ENCODE results near the gene SIPA1L3.

The SIPA1L3 gene

GRCh38 chr19:37983916-37984315 lies 76.9 kb downstream of the SIPA1L3 start:
- 92 to 96% methylated on average over 10 of the region's 10 CpGs for WGBS, 2 experiments
- no peak overlapping the region for H3K27ac ChIP-seq (ENCODE audit: insufficient read depth, low read depth, low read length, poor library complexity, severe bottlenecking)
- peaks cover 9% of the 10 kb centered on the region for H3K4me1 ChIP-seq (ENCODE audit: control insufficient read depth, insufficient read depth, low read length)
- no peak overlapping the region for H3K4me3 ChIP-seq (ENCODE audit: insufficient read depth, low read depth, low read length)
- no peaks in the 10 kb centered on the region for H3K27me3 ChIP-seq (ENCODE audit: control insufficient read depth, insufficient read depth, low read length, poor library complexity, severe bottlenecking)
- H3K9me3 ChIP-seq (ENCODE audit: control insufficient read depth, low read length): no peaks in the 10 kb centered on the region
- no peaks in the 10 kb centered on the region for H3K36me3 ChIP-seq (ENCODE audit: control insufficient read depth, insufficient read depth, low read length)

- no peak overlapping the region for H3K27ac ChIP-seq (ENCODE audit: insufficient read depth, low read depth, low read length, poor library complexity, severe bottlenecking)
- H3K36me3 ChIP-seq (ENCODE audit: control insufficient read depth, insufficient read depth, low read length): no peaks in the 10 kb centered on the region
- no peaks in the 10 kb centered on the region for H3K9me3 ChIP-seq (ENCODE audit: control insufficient read depth, low read length)
- 69 to 74% methylated on average over 10 of the region's 10 CpGs for WGBS, 2 experiments
- no peak overlapping the region for H3K4me3 ChIP-seq (ENCODE audit: insufficient read depth, low read depth, low read length)
- peaks cover 16% of the 10 kb centered on the region for H3K4me1 ChIP-seq (ENCODE audit: control insufficient read depth, insufficient read depth, low read length)
- H3K27me3 ChIP-seq (ENCODE audit: control insufficient read depth, insufficient read depth, low read length, poor library complexity, severe bottlenecking): no peaks in the 10 kb centered on the region
These were observed 79.2 kb downstream of the SIPA1L3 start for GRCh38 chr19:37986048-37986750.

GRCh38 chr19:37987356-37988332 lies 80.6 kb downstream of the SIPA1L3 start:
- H3K9me3 ChIP-seq (ENCODE audit: control insufficient read depth, low read length): no peaks in the 10 kb centered on the region
- no peaks in the 10 kb centered on the region for H3K27me3 ChIP-seq (ENCODE audit: control insufficient read depth, insufficient read depth, low read length, poor library complexity, severe bottlenecking)
- H3K36me3 ChIP-seq (ENCODE audit: control insufficient read depth, insufficient read depth, low read length): no peaks in the 10 kb centered on the region
- peaks cover 16% of the 10 kb centered on the region for H3K4me1 ChIP-seq (ENCODE audit: control insufficient read depth, insufficient read depth, low read length)
- no peak overlapping the region for H3K27ac ChIP-seq (ENCODE audit: insufficient read depth, low read depth, low read length, poor library complexity, severe bottlenecking)
- no peak overlapping the region for H3K4me3 ChIP-seq (ENCODE audit: insufficient read depth, low read depth, low read length)
- WGBS, 2 experiments: 77 to 78% methylated on average over 12 of the region's 12 CpGs

DNA sequence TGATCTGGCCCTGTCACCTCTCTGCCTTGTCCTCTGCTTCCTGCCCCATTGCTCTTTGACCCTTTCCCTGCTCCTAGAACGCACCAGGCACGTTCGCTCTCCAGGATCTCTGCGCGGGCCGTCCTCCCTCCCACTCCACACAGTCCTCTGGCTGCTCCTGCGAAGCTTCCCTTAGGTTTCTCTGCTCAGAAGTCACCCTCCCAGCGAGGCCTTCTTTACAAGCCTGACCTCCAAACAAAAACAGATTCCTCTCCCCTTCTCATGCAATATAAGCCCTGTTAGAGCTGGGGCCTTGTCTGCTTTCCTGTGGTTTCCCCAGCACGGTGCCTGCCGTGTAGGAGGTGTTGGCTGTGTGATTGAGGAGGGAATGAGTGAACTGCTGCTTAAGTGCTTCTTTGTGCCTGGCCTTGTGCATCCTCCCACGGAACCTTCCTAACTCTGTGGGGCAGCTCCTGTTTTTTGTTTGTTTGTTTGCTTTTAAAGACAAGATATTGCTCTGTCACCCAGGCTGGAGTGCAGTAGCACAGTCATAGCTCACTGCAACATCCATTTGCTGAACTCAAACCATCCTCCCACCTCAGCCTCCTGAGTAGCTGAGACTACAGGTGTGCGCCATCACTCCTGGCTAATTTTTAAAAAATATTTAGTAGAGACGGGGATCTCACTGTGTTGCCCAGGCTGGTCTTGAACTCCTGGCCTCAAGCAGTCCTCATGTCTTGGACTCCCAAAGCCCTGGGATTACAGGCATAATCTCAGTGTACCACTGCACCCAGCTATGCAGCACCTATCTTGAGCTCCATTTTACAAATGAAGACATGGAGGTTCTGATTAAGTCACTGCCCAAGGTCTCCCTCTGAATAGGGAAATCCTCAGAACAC lies 82.0 kb downstream of the SIPA1L3 start:
- WGBS, 2 experiments: 12 to 15% methylated on average over 13 of the region's 13 CpGs
- Histone ChIP-seq H3K4me1 (ENCODE audit: control insufficient read depth, insufficient read depth, low read length) (peaks cover 16% of the 10 kb centered on the region), H3K9me3 (ENCODE audit: control insufficient read depth, low read length) (no peaks in the 10 kb centered on the region), H3K27me3 (ENCODE audit: control insufficient read depth, insufficient read depth, low read length, poor library complexity, severe bottlenecking) (no peaks in the 10 kb centered on the region), H3K27ac (ENCODE audit: insufficient read depth, low read depth, low read length, poor library complexity, severe bottlenecking) (peak overlapping the region; percentile 4), H3K4me3 (ENCODE audit: insufficient read depth, low read depth, low read length) (no peak overlapping the region), H3K36me3 (ENCODE audit: control insufficient read depth, insufficient read depth, low read length) (no peaks in the 10 kb centered on the region)

GRCh38 chr19:37989855-37990254 lies 82.8 kb downstream of the SIPA1L3 start:
- Histone ChIP-seq H3K27ac (ENCODE audit: insufficient read depth, low read depth, low read length, poor library complexity, severe bottlenecking) (no peak overlapping the region), H3K4me3 (ENCODE audit: insufficient read depth, low read depth, low read length) (no peak overlapping the region), H3K36me3 (ENCODE audit: control insufficient read depth, insufficient read depth, low read length) (no peaks in the 10 kb centered on the region), H3K4me1 (ENCODE audit: control insufficient read depth, insufficient read depth, low read length) (peaks cover 16% of the 10 kb centered on the region), H3K27me3 (ENCODE audit: control insufficient read depth, insufficient read depth, low read length, poor library complexity, severe bottlenecking) (no peaks in the 10 kb centered on the region), H3K9me3 (ENCODE audit: control insufficient read depth, low read length) (no peaks in the 10 kb centered on the region)
- WGBS, 2 experiments: 25 to 31% methylated on average over 6 to 7 of the region's 7 CpGs

GRCh38 chr19:37990362-37990761 lies 83.4 kb downstream of the SIPA1L3 start:
- H3K27ac ChIP-seq (ENCODE audit: insufficient read depth, low read depth, low read length, poor library complexity, severe bottlenecking): no peak overlapping the region
- WGBS, 2 experiments: 69% methylated on average over 10 of the region's 10 CpGs
- no peaks in the 10 kb centered on the region for H3K27me3 ChIP-seq (ENCODE audit: control insufficient read depth, insufficient read depth, low read length, poor library complexity, severe bottlenecking)
- H3K9me3 ChIP-seq (ENCODE audit: control insufficient read depth, low read length): no peaks in the 10 kb centered on the region
- H3K4me3 ChIP-seq (ENCODE audit: insufficient read depth, low read depth, low read length): no peak overlapping the region
- H3K36me3 ChIP-seq (ENCODE audit: control insufficient read depth, insufficient read depth, low read length): no peaks in the 10 kb centered on the region
- peaks cover 16% of the 10 kb centered on the region for H3K4me1 ChIP-seq (ENCODE audit: control insufficient read depth, insufficient read depth, low read length)

DNA sequence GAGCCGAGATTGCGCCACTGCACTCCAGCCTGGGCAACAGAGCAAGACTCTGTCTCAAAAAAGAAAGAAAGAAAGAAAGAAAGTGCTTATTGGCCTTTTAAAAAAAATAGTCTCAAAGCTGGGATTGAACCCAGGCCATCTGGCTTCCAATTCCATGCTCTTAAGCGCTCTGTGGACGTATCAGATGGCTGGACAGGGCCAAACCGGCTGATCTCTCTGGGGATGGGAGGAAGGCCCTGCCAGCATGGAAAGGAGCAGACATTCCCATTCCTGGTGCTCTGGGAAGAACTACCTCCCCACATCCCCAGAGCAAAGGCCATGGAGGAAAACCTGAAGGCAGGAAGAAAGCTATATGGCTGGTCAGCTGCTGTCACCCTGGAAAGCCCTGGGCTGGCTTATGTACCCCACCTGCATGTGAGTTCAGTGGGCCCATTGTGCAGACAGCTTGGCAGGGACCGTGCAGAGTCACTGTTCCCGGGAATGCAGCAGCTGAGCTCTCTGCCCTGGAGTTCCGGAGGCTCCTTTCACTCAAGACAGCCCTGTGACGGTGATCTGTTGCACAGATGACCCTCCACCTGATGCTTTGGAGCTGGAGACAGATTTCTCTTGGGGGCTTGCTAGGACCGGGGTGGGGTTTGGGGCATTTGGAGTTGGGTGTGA lies 84.3 kb downstream of the SIPA1L3 start:
- Histone ChIP-seq H3K36me3 (ENCODE audit: control insufficient read depth, insufficient read depth, low read length) (no peaks in the 10 kb centered on the region), H3K4me1 (ENCODE audit: control insufficient read depth, insufficient read depth, low read length) (peaks cover 15% of the 10 kb centered on the region), H3K4me3 (ENCODE audit: insufficient read depth, low read depth, low read length) (no peak overlapping the region), H3K27me3 (ENCODE audit: control insufficient read depth, insufficient read depth, low read length, poor library complexity, severe bottlenecking) (no peaks in the 10 kb centered on the region), H3K27ac (ENCODE audit: insufficient read depth, low read depth, low read length, poor library complexity, severe bottlenecking) (no peak overlapping the region), H3K9me3 (ENCODE audit: control insufficient read depth, low read length) (no peaks in the 10 kb centered on the region)
- 89% methylated on average over 10 of the region's 10 CpGs for WGBS, 2 experiments

DNA sequence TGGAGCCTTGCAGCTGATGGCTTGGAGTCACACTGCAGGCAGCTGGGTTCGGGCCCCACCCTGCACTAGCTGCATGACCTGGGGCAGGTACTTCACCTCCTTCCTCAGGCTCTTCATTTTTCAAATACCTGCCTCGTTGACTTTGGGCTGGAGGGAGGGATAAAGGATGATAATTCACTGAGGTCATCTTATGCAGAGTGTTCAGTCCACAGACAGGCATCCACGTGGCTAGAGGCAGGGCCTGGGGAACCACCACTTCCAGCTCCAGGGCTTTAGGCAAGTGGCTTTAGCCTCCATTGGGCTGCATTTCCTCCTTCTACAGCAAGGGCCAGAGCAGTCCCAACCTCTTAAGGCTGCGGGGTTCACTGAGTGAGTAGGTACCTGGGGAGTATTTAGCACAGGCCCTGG lies 84.8 kb downstream of the SIPA1L3 start:
- H3K27ac ChIP-seq (ENCODE audit: insufficient read depth, low read depth, low read length, poor library complexity, severe bottlenecking): no peak overlapping the region
- 86 to 89% methylated on average over 4 of the region's 4 CpGs for WGBS, 2 experiments
- no peaks in the 10 kb centered on the region for H3K9me3 ChIP-seq (ENCODE audit: control insufficient read depth, low read length)

DNA sequence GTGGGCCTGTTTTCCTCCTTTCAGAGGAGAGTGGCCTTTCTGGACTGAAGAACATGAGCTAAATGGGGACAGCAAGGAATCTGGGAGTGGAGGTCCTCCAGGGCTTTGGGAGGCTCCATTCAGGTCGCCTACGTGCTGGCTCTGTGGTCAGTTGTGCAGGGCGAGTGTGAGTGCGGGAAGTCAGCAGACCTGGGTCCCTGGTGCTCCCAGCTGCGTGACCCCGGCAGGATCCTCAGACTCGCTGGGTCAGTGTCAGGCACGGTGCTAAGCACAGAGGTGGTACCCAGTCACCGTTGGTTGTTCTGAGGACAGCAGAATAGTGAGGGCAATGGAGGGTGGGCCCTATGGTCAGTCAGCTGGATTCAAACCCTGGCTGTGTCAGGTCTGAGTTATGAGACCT lies 85.8 kb downstream of the SIPA1L3 start:
- Histone ChIP-seq H3K9me3 (ENCODE audit: control insufficient read depth, low read length) (no peaks in the 10 kb centered on the region), H3K36me3 (ENCODE audit: control insufficient read depth, insufficient read depth, low read length) (no peaks in the 10 kb centered on the region), H3K27me3 (ENCODE audit: control insufficient read depth, insufficient read depth, low read length, poor library complexity, severe bottlenecking) (no peaks in the 10 kb centered on the region), H3K4me3 (ENCODE audit: insufficient read depth, low read depth, low read length) (no peak overlapping the region), H3K27ac (ENCODE audit: insufficient read depth, low read depth, low read length, poor library complexity, severe bottlenecking) (no peak overlapping the region), H3K4me1 (ENCODE audit: control insufficient read depth, insufficient read depth, low read length) (peaks cover 11% of the 10 kb centered on the region)
- 92 to 94% methylated on average over 9 of the region's 9 CpGs for WGBS, 2 experiments

More for the DNA sequence above, 84.8 kb downstream of the SIPA1L3 start:
- Histone ChIP-seq H3K4me3 (ENCODE audit: insufficient read depth, low read depth, low read length) (no peak overlapping the region), H3K27me3 (ENCODE audit: control insufficient read depth, insufficient read depth, low read length, poor library complexity, severe bottlenecking) (no peaks in the 10 kb centered on the region), H3K36me3 (ENCODE audit: control insufficient read depth, insufficient read depth, low read length) (no peaks in the 10 kb centered on the region), H3K4me1 (ENCODE audit: control insufficient read depth, insufficient read depth, low read length) (peaks cover 11% of the 10 kb centered on the region)
